Left colon (tissue), 2 donors: ENCODE measurements around the gene PEX5. TPM values are rescaled to one million over a fixed set of nuclear protein-coding genes. Genes with fewer than 3 reads are reported as not detected.

Experiments used
- ATAC-seq: fragments of 200-7000 bp; cut with Tn5 transposase; one replicate; pipeline ENCODE4 v1.9.1; 2020; ENCODE audit warnings: mild to moderate bottlenecking, moderate library complexity
- DNase-seq, 2 donors: peaks; one replicate each; pipeline ENCODE4 v3.0.0-alpha.2; 2020
- intact Hi-C, 2 donors: fragments of 100-400 bp; cut with DNase I in 1 of 2; cut with micrococcal nuclease in 1 of 2; formaldehyde crosslinking; loops; one replicate each; pipeline versions ENCODE4 v1.11.2 to v1.14.0; 2022; cut with DNase I, micrococcal nuclease
- long read RNA-seq: library from polyadenylated mRNA; unstranded; transcript quantifications from one replicate; pipeline ENCODE4 v2.0.0, GENCODE V29; 2021
- total RNA-seq, 2 donors: library from RNA; stranded (reverse); fragmentation: NEBNext Ultra II Directional; extraction: Animal tissue kit (Norgen Biotek cat#: 25700); gene quantifications; one replicate each; pipeline ENCODE4 v1.2.1, GENCODE V29; 2021
- donor health status: DM: no; HTN: no; CAD: no.
- donor health status: DM: yes; HTN: yes; CAD: no.

PEX5 gene
- 10 to 100 TPM; 36.9 to 39.2 TPM for total RNA-seq
- long read RNA-seq, partial matches to known transcripts: 1 of 5 reads
- long read RNA-seq, other reads (novel, unspliced or antisense): 2 of 5 reads

DNA sequence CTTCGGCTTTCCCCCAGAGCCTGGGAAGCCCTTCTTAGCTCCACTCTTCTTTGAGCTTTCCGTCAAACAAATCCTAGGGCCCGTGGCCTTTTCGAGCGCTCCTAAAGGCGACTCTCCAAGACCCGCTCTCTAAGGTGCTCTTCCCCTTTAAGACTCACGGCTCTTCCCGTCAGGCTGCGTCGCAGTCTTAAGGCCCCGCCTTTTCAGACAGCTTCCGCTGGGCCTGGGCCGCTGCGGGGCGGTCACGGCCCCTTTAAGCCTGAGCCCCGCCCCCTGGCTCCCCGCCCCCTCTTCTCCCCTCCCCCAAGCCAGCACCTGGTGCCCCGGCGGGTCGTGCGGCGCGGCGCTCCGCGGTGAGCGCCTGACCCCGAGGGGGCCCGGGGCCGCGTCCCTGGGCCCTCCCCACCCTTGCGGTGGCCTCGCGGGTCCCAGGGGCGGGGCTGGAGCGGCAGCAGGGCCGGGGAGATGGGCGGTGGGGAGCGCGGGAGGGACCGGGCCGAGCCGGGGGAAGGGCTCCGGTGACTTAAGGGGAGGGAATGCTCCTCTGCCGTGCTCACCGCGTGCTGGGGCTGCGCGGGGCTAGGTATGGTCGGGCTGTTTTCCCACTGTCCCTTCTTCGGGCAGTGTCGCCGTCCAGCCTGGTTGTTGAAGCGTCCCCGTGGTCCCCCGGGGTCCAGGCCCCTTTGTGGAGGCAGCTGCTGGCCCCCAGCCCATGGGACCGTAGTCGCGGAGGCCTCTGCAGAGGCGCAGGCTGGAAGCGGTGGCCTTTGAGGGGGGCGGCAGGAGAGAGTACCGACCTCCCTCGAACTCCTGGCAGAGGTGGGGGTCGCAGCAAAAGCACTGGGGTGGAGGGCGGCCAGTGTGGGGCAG, at the start of gene PEX5:
Gene PEX5 (plus strand): TSS at position 289 of the 870 bp plus-strand sequence. CDS start 692 bp downstream, outside the sequence.
- intact Hi-C loops: no loop called here
- peak; percentile 92 for DNase-seq
- peak; percentile 93 for ATAC-seq

DNA sequence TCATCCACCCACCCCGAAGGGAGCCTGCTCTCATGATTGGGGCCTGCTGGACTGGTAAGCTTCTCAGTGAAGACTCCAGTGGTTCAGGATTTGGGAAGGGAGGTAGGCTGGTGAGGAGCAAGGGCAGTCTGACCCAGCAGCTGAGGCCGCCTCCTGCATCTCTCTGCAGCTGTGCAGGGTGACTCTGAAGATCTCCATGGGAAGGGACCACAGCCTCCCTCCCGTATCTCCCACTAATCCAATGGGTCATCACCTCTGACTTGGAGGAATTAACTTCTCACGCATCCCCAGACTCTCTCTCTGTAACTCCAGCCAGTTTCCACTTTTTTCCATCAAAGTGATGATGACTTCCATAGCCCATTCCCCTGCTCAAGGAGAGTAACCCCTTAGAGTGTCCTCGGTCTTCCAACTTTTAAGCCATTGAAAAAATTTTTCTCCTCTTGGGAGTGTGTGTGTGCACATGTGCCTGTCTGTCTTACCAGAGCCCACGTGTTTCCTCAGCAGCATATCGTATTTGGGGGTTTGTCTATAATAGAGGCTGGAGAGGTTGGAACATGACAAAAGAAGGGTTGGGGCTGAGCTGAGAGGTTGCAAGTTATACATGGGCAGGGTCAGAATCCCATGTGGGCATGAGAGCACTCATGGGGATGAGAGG, 48.0 kb upstream of the PEX5 start:
- intact Hi-C loops: no loop called here
- DNase-seq (no peak), ATAC-seq (no peak)

DNA sequence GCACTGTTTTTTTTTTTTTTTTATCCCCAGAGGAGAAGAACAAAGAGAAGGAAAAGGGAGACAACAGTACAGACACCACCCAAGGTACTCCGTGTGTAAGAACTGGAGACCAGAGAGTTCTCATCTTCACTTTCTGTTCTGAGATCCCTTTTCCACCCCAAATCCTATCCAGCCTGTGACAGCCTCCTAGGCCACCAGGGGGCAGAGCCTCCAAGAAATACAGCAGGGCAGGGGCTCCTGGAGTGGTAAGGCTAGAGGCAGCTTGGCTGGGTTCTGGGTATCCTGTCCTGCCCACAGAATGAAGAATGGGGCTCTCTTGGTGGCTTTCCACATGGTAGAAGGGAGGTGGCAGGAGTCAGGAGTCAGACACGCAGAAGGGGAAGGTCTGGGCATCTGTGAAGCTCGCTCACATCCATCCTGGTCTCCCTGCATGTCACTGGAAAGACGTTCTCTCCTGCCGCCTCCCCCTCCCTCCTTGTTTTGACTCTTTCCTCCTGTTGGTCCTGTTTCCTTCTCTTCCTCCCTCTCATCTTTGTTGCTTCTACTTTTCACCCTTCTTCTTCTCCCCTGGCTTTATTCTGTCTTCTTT, 47.3 kb upstream of the PEX5 start:
- peak; percentile 85 for ATAC-seq
- intact Hi-C loops: no loop called here
- peak in 1 of 2 donors; percentile 61 for DNase-seq

DNA sequence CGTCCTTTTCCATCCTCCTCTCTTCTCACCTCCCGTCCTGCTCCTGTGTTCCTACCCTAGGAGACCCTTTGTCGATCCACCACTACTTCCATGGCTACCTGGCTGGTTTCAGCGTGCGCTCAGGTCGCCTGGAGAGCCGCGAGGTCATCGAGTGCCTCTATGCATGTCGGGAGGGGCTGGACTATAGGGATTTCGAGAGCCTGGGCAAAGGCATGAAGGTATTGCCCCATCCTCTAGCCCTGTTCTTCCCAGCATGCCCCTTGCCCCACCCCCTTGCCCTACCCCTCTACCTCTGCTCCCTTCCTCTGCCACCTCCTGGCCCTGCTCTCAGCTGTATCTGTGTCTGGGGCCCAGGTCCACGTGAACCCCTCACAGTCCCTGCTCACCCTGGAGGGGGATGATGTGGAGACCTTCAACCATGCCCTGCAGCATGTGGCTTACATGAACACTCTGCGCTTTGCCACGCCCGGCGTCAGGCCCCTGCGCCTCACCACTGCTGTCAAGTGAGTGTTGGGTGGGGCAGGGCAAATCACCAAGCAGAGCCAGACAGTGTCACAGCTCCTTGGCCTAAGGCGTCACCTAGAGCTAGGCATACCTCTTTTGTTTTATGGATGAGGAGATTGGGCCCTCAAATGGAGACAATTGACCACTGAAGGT, 46.5 kb upstream of the PEX5 start:
- intact Hi-C loops: no loop called here
- no peak for ATAC-seq

DNA sequence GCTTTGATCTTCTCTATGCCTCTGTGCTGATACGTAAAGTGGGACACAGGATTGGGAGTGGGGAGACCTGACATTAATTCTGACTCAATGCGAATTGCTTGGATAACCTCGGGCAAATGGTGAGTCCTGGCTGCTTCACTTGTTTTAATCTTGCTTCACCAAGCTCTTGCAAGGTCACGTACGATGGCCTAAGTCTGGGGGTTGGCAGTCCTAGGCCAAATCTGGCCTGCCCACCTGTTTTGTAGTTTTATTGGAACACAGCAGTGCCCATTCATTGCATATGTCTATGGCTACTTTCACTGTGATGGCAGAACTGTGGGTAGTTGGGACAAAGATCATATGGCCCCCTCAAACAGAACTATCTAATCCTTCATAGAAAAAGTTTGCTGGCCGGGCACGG, 45.9 kb upstream of the PEX5 start:
- intact Hi-C loops: no loop called here
- ATAC-seq: no peak
- DNase-seq: peak in 1 of 2 donors; percentile 5

More for the DNA sequence above, 46.5 kb upstream of the PEX5 start:
- no peak for DNase-seq

DNA sequence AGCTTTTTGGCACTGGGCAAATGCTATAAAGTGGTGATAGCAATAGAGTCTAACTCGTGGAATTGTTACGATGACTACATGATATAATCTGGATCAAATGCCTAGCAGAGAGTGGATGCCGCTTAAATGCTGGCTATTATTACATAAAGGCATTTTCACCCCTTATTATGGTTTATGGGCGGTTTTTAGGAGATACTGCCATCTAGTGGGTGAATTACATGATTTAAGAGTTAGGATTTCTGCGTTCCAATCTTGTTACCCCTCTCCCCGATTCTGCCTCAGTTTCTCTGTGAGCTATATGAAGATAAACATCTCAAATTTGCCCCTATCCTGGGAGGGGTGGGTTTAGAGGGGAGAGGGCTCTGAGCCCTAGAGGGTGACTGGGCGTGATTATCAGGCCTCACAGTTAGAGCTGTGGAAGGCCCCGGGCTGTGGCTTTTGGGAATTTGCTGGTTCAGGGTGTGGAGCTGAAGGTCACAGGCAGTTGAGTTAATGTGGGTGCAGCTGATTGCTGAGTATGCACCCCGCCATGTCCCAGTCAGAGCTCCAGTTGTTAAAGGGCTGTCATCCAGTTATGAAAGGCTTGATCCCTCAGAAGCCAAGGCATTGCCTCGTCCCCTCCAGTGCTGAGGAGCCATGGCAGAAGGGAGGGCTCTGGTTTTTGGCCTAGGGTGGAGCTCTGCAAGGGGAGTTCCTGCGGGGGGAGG, 44.9 kb upstream of the PEX5 start:
- DNase-seq (peak in 1 of 2 donors; percentile 11), ATAC-seq (peak; percentile 26)
- intact Hi-C loops: no loop called here

DNA sequence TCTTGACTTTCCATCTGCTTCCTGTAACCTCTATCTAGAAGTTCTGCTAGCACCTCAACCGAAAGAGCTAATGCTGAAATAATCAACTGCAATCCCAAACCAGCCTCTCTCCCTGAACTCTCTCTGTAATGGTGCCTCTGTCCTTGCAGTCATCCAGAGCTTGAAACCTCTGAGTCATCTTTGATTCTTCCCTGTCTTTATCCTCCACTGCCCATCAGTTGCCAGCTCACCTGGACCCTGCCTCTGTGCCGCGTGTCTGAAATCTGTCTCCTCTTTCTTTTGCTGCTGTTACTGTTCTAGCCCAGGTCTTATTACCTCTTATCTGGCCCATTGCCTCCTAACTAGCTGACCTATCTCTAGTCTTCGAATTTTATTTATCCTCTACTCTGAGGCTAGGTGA, 43.8 kb upstream of the PEX5 start:
- DNase-seq (no peak), ATAC-seq (no peak)
- intact Hi-C loops: no loop called here

DNA sequence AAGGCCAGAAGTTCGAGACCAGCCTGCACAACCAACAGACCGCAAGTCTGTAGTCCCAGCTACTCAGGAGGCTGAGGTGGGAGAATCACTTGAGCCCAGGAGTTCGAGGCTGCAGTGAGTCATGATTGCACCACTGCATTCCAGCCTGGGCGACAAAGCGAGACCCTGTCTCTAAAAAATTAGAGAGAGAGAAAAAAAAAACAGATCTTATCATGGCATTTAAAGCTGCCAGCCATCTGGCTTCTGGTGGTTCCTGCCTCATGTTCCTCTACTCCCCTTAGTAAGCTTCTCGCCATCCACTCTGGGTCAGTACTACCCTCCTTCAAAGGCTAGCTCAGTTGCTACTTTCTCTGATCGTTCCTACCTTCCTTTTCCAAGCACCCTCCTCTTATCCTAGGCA, 43.3 kb upstream of the PEX5 start:
- ATAC-seq (no peak), DNase-seq (no peak)
- intact Hi-C loops: no loop called here

DNA sequence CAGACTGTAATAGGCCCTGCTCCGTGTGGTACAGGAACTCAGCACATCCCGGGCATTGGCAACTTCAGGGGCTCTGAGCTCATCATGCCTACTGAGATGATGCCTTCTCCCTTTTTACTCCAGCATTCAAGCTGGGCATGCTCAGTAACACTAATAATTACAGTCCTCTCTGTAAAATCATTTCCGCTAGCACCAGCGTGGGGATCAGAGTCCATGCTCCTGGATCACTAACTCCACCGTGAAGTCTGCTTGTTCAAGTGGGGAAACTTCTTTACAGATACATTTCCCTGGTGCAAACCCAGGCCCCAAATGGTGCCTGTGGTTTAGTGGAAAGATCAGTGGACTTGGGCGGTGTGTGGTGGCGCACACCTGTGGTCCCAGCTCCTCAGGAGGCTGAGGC, 42.6 kb upstream of the PEX5 start:
- intact Hi-C loops: no loop called here
- ATAC-seq: no peak
- no peak for DNase-seq

DNA sequence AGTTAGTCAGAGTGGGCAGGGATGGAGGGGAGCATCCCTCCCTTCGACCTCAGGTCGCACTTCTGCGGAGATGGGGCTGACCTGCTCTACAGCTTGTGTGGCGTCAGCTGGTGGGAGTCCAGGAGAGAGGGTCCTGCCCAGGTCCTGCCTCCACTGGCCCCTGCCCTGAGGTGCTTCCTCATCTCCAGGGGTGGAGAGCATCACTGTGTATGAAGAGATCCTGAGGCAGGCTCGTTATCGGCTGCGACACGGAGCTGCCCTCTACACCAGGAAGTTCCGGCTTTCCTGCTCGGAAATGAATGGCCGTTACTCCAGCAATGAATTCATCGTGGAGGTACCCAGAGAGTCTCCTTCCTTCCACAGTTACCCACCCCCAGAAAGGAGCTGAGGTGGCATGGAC, 39.1 kb upstream of the PEX5 start:
- no peak for DNase-seq
- ATAC-seq: no peak
- intact Hi-C loops: no loop called here

DNA sequence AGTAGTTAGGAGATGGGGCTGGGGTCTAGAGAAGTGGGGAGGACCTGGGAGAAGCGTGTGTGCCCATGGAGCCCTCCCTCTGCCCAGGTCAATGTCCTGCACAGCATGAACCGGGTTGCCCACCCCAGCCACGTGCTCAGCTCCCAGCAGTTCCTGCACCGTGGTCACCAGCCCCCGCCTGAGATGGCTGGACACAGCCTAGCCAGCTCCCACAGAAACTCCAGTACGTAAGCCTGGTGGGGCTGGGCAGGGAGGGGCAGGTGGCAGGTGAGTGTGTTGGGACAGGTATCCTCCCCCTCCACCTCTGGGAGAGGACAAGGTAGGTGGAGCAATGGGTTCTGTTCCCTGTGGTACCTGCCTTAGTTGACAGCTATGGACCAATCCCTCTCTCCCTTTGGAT, 38.6 kb upstream of the PEX5 start:
- intact Hi-C loops: no loop called here
- DNase-seq: no peak
- ATAC-seq: no peak

DNA sequence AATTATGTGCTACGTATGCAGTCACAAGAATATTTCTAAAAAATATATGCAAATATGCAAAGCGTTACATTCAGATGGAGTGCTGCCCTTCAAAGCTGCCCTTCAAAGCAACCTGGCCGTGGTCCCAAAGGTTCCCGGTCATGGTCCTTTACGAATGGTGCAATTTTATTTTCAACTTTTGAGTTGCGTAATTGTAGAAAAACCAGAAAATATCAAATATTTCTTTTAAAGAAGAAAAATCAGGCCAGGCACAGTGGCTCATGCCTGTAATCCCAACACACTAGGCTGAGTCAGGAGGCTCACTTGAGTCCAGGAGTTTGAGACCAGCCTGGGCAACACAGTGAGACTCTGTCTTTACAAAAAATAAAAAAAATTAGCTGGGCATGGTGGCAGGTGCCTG, 38.0 kb upstream of the PEX5 start:
- DNase-seq: no peak
- intact Hi-C loops: no loop called here
- no peak for ATAC-seq

DNA sequence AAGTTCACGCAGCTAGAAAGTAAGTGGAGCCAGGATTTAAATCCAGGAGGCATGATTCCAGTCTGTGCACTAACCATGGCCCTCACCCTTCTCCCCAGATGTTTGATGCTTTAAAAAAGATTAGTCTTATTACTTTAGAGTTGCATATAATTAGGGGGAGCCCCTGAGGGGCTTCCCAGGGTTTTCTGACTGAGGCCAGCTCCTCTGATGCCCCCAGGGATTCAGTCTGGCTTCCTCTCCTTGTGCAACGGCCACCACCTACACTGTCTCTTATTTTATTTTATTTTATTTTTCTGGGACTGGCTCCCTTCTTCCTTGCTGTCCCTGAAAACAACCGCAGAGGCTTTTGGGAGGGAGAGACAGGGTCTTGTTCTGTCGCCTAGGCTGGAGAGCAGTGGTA, 36.7 kb upstream of the PEX5 start:
- ATAC-seq (no peak), DNase-seq (no peak)
- intact Hi-C loops: no loop called here

DNA sequence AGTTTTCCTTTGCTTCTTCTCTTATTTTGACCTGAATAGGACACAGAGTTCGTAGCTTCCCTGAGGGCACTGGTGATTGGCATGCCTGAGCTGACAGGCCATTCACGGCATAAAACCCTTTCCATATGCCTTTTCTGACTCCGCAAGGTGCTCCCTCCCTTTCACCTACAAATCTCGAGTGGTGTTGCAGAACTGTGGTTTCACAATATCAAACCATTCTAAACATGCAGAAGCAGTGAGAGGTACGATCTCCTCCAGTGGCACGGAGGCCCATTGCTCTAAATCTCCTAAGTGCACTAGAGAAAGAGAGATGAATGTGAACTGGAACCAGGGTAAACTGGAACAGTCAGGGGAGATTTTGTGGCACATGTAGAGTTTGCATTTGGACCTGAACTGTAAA, 35.4 kb upstream of the PEX5 start:
- ATAC-seq (no peak), DNase-seq (no peak)
- intact Hi-C loops: no loop called here

DNA sequence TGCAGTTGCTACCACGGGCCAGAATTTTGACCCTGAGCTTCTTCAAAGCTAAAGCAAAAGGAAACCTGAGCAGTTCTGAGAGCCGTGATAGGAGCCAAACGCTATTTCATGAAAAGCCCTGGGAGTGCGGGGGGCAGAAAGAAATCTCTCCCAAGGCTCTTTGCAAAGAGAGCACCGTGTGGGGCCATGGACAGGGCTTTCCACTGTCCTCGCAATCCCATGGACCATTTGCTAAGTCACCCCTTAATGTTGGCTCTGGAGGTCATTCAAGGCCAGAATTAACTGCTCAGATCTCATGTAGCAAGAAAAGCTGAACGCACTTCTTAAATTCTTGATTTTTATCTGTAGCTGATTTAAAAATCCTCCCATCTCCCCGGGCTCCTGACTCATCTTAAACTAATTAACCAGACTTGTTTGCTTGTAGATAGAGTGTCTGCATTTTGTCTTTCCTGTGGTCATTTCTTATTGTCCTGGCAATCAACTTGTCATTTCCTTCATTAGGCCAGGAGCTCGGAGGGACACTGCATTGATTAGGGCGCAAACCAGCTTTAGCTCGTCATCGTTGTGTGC, 34.5 kb upstream of the PEX5 start:
- no peak for ATAC-seq
- intact Hi-C loops: no loop called here
- no peak for DNase-seq

DNA sequence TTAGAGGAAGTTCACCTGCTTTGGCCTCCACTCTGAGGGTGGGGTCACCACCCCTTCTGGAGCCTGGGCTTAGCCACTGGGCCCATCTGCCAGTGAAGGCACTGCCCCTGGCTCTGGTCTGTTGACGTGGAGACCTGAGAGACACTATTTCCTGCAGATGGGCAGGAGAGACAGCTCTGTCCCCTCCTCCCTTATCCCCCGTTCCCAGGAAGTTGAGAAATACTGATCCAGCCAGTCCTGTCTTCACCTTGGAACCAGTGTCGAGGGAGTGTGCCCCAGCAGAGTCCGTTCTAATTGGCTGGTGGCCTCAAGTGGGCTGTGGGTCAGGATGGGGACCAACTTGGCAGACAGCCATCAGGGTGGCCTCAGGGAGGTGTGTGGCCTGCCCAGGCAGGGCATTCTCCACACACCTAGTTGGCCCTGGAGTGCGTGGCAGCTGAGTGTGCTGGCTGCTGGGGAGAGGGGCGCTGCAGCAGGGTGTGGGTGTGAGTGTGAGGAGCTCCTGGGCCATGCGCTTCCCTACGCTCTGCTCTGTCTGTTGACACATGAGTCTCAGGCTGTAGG, 33.9 kb upstream of the PEX5 start:
- intact Hi-C loops: no loop called here
- no peak for ATAC-seq
- DNase-seq: no peak

DNA sequence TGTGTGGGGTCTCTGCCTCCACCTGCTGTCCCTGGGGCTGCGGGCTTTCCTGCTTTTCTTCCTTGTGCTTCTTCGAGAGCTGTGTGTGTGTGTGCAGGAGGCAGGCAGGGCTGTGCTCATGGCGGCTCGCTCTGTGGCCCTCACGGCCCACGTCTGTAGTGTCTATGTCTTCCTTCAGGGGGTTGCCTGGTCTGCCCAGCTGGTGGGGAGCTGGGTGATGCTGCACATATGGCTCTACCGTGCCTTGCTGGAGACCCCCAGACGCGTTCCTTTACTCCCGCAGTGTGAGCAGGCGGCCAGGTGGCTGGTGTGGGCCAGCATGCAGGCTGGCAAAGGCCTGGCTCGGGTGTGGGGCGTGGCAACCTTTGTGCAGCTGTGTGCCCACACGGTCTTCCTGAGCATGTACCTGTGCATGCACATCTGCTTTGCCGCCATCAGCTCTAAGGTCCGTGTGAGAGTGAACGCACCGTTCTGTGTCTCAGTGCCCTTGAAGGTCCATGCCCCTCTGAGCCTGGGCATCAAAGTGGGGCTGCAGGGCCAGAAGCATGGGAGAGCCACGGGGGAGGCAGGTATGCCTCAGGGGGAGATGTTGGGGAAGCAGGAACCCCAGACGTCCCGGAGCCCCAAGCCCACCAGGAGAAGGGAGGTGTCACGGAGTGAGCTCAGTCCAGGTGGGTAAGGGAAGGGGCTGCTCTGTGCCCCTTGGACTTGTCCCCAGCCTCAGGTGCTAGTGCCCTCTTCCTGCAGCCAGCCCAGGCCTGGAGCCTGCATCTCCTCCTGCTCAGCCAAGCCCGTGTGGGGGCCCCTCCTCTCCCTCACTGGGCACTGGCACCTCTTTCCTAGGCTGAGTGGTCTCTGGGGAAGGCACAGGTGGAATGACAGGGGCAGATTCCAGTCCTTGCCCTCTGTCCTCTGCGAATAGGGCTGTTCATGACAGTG, 33.0 kb upstream of the PEX5 start:
- intact Hi-C loops: no loop called here
- ATAC-seq (no peak), DNase-seq (no peak)
